ENCODE measurements around the gene TRAM2.
A peak's percentile ranks its signal among the peaks of the same experiment; 100 is the strongest.

The TRAM2 gene, protein sequence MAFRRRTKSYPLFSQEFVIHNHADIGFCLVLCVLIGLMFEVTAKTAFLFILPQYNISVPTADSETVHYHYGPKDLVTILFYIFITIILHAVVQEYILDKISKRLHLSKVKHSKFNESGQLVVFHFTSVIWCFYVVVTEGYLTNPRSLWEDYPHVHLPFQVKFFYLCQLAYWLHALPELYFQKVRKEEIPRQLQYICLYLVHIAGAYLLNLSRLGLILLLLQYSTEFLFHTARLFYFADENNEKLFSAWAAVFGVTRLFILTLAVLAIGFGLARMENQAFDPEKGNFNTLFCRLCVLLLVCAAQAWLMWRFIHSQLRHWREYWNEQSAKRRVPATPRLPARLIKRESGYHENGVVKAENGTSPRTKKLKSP

DNA sequence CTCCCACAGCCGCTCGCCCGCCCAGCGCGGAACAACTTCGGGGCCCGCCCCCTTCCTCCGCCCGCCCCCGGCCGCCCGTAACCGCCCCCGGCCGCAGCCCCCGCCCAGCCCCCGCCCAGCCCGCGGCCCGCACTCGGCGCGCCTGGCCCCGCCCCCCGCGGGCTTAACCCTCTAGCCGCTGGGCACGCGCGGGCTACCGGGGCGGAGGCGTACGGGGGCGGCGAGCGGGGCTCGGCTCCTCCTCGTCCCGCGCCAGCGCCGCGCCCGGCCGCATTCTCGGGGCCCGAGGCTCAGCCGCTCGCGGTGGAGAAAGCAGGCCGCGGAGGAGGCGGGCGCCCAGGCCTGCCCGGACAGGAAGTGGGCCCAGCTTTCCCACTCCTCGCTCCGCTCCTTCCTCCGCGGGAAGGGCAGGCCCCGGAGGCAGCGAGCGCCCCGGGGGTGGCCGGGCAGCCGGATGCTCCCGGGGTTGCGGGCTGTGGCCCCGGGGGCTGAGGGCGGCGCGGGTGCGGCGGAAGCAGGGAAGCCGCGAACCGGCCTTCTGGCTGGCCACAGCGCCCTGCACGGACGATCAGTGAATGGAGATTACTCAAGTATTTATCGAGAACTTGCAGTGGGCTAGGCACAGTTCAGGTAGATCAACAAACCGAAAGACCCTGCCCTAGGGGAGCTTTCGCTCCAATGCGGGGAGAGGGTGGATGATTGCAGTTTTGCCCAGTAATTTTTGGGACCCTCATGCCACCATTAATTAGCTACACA lies at the start of gene TRAM2:
Gene TRAM2, minus strand, starts transcription at position 39 of the 756 bp plus-strand sequence. CDS start 145 bp downstream, outside the sequence.
- peak; percentile 78 to 85 for DNase-seq

DNA sequence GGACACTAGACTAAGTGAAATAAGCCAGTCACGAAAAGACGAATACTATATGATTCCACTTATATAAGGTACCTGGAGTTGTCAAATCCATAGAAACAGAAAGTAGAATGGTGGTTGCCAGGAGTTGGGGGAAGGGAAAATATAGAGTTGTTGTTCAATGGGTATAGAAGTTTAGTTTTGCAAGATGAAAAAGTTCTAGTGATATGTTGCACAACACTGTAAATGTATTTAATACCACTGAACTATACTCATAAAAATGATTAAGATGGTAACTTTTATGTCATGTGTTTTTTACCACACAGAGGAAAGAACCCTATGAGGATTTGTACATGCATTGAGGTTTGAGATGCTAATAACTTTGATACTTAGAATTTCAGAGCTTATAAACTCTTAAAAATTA lies 46.0 kb upstream of the TRAM2 start:
- no peak for DNase-seq

- no peak for DNase-seq
Observed at GRCh38 chr6:52621631-52622030, 44.8 kb upstream of the TRAM2 start.

- no peak for DNase-seq
Observed at GRCh38 chr6:52620906-52621190, 44.0 kb upstream of the TRAM2 start.

DNA sequence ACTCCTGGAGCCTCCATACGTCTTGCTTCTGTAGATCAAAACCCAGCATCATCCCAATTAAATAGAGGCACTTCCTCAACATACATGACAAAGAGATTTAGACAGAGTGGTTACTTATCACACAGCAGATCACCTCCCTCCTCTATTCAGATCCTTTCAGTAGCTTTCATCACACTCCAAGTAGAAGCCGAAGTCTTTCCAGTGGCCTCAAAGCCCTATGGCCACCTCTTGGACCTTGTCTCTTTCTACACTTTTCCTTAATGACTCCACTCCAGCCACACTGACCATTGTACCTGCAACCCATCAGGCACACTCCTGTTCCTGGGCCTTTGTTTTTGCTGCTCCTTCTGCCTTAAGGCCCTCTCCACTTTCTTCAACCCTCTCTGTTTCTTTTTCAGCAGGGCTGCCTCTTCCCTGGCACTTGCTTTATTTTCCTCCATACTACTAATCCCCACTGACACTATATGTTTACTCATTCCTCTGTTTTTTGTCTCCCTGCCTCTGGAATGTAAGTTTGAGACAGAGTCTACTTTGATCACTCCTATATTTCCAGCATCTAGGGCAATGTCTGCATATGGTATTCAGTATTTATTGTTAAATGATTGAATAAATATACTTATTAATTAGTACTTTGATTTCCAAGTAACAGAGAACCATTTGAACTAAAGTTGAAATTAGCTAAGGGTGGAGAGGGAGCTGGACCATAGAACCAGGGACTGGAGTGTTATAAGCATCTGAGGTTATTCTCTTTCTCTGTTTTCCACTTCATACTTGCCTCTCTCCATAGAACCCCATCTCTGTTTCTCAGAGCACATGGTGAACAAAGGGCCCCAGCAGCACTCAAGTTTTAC lies 43.4 kb upstream of the TRAM2 start:
- no peak for DNase-seq

- DNase-seq, result no peak
Observed at GRCh38 chr6:52617087-52617486, 40.2 kb upstream of the TRAM2 start.

DNA sequence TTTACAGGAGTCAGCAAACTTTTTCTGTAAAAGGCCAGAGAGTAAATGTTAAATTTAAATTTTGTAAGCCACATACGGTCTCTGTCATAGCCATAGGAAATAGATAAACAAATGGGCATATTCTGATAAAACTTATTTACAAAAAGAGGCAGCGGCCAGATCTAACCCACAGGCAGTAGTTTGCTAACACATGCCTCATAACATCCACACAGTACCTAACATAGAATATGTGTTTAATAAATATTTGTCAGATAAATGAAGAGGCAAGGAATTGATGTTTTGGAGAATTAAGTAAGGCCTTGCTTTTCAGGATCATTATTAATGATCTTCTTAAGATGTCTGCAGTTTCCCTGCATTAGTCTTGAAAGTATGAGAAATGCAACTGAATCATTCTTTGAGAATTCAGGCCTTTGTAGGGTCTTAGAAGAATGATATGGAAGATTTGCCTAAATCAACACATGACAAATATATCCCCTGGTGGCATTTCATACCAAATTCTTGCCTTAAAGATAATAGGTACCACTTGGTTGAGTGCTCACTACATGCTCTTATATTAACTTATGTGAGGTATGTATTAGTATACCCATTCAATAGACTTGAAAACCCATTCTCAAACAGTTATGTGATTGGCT lies 39.3 kb upstream of the TRAM2 start:
- DNase-seq, result no peak

GRCh38 chr6:52612336-52613054 lies 35.6 kb upstream of the TRAM2 start:
- DNase-seq, result no peak

DNA sequence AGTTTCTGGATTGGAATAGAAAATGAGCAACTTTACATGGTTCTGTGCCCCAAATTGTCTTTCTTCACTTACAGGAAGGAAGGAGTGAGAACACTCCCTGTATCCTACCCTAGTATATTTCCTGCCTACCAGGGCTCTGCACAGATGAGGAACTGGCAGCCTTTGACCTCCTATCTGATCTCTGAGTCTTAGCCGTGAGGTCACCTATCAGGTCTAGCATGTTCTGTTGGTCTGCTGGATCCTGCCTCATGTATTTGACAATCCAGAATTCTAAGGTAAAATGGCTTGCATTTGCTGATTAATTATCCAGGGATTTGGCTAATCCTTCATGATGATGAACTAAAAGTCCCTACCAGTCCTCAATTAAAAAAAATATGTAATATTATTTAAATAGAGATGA lies 35.0 kb upstream of the TRAM2 start:
- DNase-seq, result no peak

- DNase-seq, result no peak
Observed at GRCh38 chr6:52610745-52611355, 34.0 kb upstream of the TRAM2 start.

DNA sequence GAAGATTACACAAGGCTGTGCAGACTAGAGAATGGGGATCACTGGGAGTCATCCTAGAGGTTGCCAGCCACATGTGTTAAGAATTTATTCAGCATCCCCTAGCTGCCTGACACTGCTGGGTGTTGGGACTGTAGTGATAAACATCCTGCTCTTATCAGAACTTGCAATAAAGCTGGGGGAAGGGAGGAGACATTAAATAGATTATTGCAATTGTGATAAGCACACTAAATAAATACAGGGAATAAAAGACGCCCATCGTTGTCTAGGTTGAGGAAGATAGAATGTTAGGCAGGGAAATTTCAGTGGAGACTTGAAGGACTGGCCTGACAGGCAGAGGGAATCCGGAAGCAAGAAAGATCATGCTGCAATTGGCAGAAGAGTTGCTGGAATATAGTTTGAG lies 33.2 kb upstream of the TRAM2 start:
- no peak for DNase-seq

GRCh38 chr6:52605610-52606185 lies 28.8 kb upstream of the TRAM2 start:
- DNase-seq, result no peak

GRCh38 chr6:52603000-52603795 lies 26.3 kb upstream of the TRAM2 start:
- no peak for DNase-seq

DNA sequence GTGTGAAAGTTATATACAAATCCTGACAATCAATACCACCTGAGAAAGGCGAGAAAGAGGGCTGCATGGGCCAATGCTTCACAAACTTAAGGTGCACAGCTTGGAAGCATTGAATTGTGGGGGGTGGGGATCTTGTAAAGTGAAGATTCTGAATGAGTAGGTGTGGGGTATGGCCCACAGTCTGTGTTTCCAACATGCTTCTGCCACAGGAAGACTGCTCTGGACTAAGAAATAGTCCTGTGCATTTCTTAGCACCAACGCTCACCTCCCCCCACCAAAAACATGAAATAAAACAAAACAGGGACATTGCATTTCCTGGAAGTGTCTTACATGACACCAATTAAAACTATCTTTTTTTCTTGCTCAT lies 21.9 kb upstream of the TRAM2 start:
- DNase-seq, result no peak

DNA sequence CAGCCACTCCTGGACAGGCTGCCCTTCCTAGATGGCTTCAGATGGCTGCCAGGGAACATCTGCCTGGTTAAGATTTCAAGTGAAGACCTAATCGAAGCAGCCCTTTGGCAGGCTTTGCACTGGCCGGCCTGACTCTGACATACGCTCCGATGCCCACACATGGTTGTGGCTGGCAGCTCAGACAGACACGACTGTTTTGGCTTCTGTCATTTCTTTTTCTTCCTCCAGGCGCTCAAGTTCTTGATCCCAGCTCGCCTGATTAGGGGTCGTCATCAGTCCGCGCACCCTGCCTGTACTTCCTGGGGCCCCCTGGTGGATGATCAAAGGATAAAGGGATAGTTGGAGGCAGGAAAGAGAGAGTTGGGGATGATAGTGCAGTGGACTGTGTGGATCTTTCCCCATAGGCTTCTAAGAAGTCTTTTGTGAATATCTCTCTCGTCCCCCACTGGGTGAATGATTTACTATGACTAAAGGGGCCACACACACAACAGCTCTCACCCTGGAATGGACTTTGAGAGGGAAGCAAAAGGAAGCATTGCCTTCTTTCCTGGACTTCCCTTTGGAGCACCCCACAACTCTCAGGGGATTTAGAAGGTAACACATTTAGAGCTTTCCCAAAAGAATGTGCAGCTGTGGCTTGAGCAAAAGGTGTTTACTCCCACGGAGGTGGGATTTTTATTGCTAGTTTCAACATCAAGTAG lies 21.4 kb upstream of the TRAM2 start:
- DNase-seq, result peak; percentile 13 to 33

DNA sequence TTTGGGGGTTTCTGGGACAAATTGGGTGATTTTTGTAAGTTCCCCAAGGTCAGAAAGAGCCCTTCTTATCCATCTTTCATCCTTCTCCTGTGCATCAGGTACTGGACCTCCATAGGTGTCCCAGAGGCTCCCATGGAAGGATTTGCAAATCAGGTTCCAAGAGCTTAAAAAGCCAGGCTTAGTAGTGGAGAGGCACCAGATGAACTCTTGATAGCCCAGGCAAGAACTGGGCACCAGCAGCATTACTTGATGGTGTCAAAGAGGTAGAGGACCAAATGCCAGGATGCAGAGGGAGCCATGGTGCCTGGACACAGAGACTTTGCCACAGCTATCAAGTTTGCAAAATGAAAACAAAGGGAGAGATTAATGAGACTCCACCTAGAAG lies 20.9 kb upstream of the TRAM2 start:
- no peak for DNase-seq

DNA sequence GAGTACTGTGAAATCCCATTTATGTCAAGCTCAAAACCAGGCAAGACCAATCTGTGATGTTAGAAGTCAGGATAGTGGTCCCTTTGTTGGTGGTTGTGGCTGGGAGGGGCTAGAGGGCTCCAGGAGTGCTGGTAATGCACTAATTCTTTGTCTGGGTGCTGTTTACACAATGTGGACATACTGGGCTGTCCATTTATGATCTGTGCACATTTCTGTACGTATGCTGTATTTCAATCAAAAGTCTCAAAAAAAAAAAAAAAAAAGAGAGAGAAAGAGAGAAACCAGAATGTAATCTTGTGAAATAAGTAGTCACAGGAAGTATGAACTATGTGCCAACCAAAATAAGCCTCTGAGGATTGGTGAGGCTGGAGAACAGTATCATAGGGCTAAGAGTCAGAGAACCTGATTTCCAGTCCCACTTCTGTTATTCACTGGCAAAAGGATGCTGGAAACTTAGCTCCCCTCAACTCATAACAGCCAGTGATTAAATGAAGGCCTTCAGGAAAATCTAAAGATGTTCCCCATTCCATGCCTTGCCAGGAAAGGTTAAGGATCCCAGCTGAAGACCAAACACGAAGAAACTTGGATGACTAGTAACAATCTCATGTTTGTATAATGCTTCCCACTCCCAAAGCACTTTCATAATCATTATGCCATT lies 19.6 kb upstream of the TRAM2 start:
- DNase-seq, result no peak

GRCh38 chr6:52595796-52596130 lies 18.9 kb upstream of the TRAM2 start:
- DNase-seq, result no peak

- no peak for DNase-seq
Observed at GRCh38 chr6:52595000-52595795, 18.3 kb upstream of the TRAM2 start.

Data from CD4-positive, alpha-beta T cell treated with Interferon alpha-2 for 1 hour (primary cell).